Measurements from ENCODE around the gene FPR1. TPM values are rescaled to one million over a fixed set of nuclear protein-coding genes. Genes with fewer than 3 reads are reported as not detected.

Gene FPR1, protein sequence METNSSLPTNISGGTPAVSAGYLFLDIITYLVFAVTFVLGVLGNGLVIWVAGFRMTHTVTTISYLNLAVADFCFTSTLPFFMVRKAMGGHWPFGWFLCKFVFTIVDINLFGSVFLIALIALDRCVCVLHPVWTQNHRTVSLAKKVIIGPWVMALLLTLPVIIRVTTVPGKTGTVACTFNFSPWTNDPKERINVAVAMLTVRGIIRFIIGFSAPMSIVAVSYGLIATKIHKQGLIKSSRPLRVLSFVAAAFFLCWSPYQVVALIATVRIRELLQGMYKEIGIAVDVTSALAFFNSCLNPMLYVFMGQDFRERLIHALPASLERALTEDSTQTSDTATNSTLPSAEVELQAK
- total RNA-seq: not detected in 2 replicates

DNA sequence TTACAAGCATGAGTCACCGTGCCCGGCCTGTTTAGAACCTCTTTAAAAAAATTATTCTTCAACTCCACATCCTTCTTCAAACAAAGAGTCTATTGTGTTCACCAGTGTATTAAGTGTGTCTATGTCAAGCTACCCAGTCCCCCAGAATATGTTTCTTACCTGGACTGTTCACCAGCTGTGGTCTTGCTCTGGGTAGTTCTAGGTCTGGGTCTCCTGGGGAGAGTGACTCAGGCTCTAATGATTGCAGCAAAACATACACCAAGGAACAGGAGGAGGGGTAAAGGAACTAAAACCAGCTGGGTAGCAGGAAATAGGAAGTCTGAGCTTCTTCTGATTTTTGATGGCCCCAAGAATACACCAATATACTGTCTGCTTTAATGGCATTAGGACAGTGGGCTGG, at the start of gene FPR1:
Gene FPR1, minus strand, starts transcription at position 224 of the 400 bp plus-strand sequence. CDS start 4,884 bp downstream, outside the sequence.

DNA sequence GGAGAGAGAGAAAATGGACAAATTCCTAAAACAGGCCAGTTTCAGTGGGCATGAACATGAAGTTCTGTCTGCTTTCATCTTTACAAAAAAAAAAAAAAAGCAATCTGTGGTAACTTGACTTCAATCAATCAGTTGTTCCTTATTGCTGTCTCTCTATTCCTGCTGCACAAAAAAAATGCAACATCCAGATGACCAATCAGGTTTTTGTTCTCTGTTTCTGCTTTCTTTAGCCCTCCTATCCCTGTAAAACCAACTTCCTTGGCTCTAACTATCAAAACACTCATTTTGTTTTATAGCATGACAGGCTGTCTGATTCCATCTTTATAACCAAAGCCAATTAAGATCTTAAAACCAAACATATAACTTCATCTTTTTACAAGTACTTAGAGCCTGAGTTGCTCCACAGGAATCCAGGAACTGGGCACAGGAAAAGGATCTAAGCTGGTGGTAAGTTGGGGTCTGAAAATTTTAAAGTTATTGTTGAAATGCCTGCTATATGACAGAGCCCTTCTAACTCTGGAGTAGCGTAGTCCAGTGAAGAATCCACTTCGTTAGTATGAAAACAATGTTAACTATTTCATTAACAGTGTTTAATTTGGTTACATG, 43.3 kb upstream of the FPR1 start, which contains the start of gene FPR3:
Gene FPR3, plus strand, starts transcription at position 273 of the 606 bp plus-strand sequence. CDS start 28,592 bp downstream, outside the sequence.

DNA sequence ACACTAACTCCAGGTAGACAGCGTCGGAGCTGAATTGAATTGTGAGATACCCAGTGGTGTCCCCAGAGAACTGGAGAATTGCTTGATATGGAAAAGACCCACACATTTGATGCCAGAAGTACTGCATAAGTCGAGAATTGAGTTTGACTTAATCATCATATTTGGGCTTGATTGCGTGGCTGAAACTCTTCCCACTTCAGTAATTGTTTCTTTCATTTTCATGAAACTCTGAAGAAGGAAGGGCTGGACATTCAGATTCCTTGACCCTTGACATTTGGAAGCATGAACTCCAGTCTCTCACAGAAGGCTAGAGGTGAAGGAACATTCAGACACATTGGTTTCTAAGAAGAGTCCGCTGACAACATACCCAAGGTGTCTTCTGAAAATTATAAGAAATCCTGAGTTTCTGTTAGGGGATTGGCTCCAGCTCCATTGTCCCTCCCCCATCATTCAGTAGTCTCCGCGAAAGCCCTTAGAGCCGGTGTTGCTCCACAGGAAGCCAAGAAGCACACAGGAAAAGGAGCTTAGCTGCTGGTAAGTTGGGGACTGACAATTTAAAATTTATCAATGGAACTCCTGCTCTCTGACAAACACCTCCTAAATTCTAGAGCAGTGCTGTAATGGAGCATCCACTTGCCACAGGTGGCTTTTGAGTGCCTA, 9.1 kb upstream of the FPR1 start, which contains the start of gene FPR2:
Gene FPR2, plus strand, starts transcription at position 484 of the 660 bp plus-strand sequence. CDS start 7,479 bp downstream, outside the sequence.

Other genes with a start within 250 kb of the FPR1 start
- not detected in 2 replicates for gene SIGLEC6, start 220.2 kb downstream of the FPR1 start, total RNA-seq
- 4.8 and 8.7 TPM in 2 replicates for gene ZNF175, start 180.6 kb downstream of the FPR1 start, total RNA-seq
- not detected in 2 replicates for gene SIGLEC5, start 121.5 kb downstream of the FPR1 start, total RNA-seq
- not detected in 2 replicates for gene SIGLEC14, start 105.1 kb downstream of the FPR1 start, total RNA-seq
- gene SPACA6, start 58.5 kb downstream of the FPR1 start, total RNA-seq: 4.2 and 6.3 TPM in 2 replicates
- gene HAS1, start 27.9 kb downstream of the FPR1 start, total RNA-seq: not detected in 2 replicates
- not detected in 2 replicates for gene FPR2, start 9.3 kb upstream of the FPR1 start, total RNA-seq
- not detected in 2 replicates for gene FPR3, start 43.3 kb upstream of the FPR1 start, total RNA-seq
- 7.9 and 8.3 TPM in 2 replicates for gene ZNF577, start 136.1 kb upstream of the FPR1 start, total RNA-seq
- gene ZNF649, start 153.1 kb upstream of the FPR1 start, total RNA-seq: 3.8 and 4.8 TPM in 2 replicates
- 5.5 and 8.8 TPM in 2 replicates for gene ZNF613, start 175.6 kb upstream of the FPR1 start, total RNA-seq
- 12.2 and 17.0 TPM in 2 replicates for gene ZNF350, start 235.0 kb upstream of the FPR1 start, total RNA-seq

All from smooth muscle cell of trachea (primary cell).